GM12878 (cell line): Measurements from ENCODE around the gene ARPC1A. TPM values are rescaled to one million over a fixed set of nuclear protein-coding genes. Genes with fewer than 3 reads are reported as not detected.
"Not testable (repeated sequence)": the region's sequence is repeated elsewhere in the genome, so short reads cannot be mapped to it uniquely, and the experiment has no call there.

ENCODE experiments used
- ATAC-seq: fragments of 200-7000 bp; cut with Tn5 transposase; 3 replicates; pipeline ENCODE4 v1.9.1; 2020; ENCODE audit warnings: mild to moderate bottlenecking, moderate library complexity
- BruUV-seq: library from RNA; stranded (reverse); fragments of 400-500 nt; replicated peaks from 2 replicates; lab custom pipeline; 2021; lab: Mats Ljungman, UMichigan
- CTCF ChIA-PET: fragments of 300-600 bp; sonication (Branson Sonifier 250); formaldehyde crosslinking; extraction: SDS; loops from one replicate; lab custom pipeline; 2021; ENCODE audit warnings: inconsistent platforms; lab: Yijun Ruan, JAX
- POLR2A ChIA-PET: fragments of 350-600 bp; formaldehyde crosslinking; extraction: SDS; loops from one replicate; lab custom pipeline; 2021; ENCODE audit warnings: inconsistent platforms; lab: Charles Lee
- RAD21 ChIA-PET: fragments of 300-600 bp; sonication (Branson Sonifier 250); formaldehyde crosslinking; loops from one replicate; lab custom pipeline; 2023; ENCODE audit warnings: antibody characterized with exemption; ENCODE audit not compliant: unreplicated experiment; lab: Charles Lee
- SMC1A ChIA-PET: fragments of 300-600 bp; sonication (Branson Sonifier 250); formaldehyde crosslinking; loops from one replicate; lab custom pipeline; 2023; ENCODE audit not compliant: unreplicated experiment, uncharacterized antibody; lab: Charles Lee
- DNase-seq: peaks from one replicate; pipeline ENCODE4 v3.0.0-alpha.2; 2011; ENCODE audit warnings: low read depth, low spot score
- FAIRE-seq: peaks from 3 replicates; lab custom pipeline; 2011; peaks lifted over from hg19 to GRCh38; lab: Jason Lieb, UNC
- H2AFZ ChIP-seq: 2 replicates; pipeline ENCODE4 v1.6.0; 2011; ENCODE audit warnings: low read depth, low read length, control low read depth; ENCODE audit not compliant: control insufficient read depth
- H3K27ac ChIP-seq: 2 replicates; pipeline ENCODE4 v1.5.1; 2011; ENCODE audit warnings: control low read depth; ENCODE audit not compliant: control insufficient read depth, insufficient read depth
- H3K27me3 ChIP-seq, 2 experiments: replicated peaks in 1 of 2; 2 replicates each; pipeline versions ENCODE4 v1.6.0 to v1.6.1; 2011; ENCODE audit warnings: low read length in 1 of 2; ENCODE audit not compliant: control insufficient read depth in 2 of 2, insufficient read depth in 2 of 2
- H3K36me3 ChIP-seq, 2 experiments: 2 replicates each; pipeline ENCODE4 v1.5.1; 2011; ENCODE audit warnings: low read length in 1 of 2; ENCODE audit not compliant: control insufficient read depth in 2 of 2, insufficient read depth in 2 of 2
- H3K4me1 ChIP-seq: 2 replicates; pipeline ENCODE4 v1.6.1; 2011; ENCODE audit warnings: mild to moderate bottlenecking, low read length, moderate library complexity, mixed read lengths; ENCODE audit not compliant: control insufficient read depth, insufficient read depth
- H3K4me2 ChIP-seq: 2 replicates; pipeline ENCODE4 v1.6.0; 2011; ENCODE audit warnings: control low read depth; ENCODE audit not compliant: control insufficient read depth, insufficient read depth
- H3K4me3 ChIP-seq: fragments of 200-600 bp; sonication (generic); 2 replicates; pipeline ENCODE4 v1.5.1; 2016
- H3K79me2 ChIP-seq: 2 replicates; pipeline ENCODE4 v1.6.0; 2011; ENCODE audit warnings: low read length; ENCODE audit not compliant: control insufficient read depth, insufficient read depth
- H3K9ac ChIP-seq: 2 replicates; pipeline ENCODE4 v1.8.0; 2011; ENCODE audit warnings: low read length, control low read depth, mixed read lengths; ENCODE audit not compliant: control insufficient read depth, insufficient read depth
- H3K9me3 ChIP-seq: replicated peaks from 3 replicates; pipeline ENCODE4 v1.5.1; 2011; ENCODE audit warnings: mild to moderate bottlenecking, low read length; ENCODE audit not compliant: control insufficient read depth, insufficient read depth
- H4K20me1 ChIP-seq: 2 replicates; pipeline ENCODE4 v1.6.0; 2011; ENCODE audit not compliant: control insufficient read depth, insufficient read depth
- HDGF ChIP-seq: fragments of 450-650 bp; IDR thresholded peaks from 2 replicates; pipeline ENCODE4 v1.6.1; 2016; ENCODE audit warnings: antibody characterized with exemption
- NBN ChIP-seq: fragments of 450-650 bp; IDR thresholded peaks from 2 replicates; pipeline ENCODE4 v1.6.1; 2016
- SIN3A ChIP-seq: IDR thresholded peaks from 2 replicates; pipeline ENCODE4 v1.6.1; 2012; ENCODE audit warnings: low read depth, low read length, improper control_type of control experiment
- SMAD1 ChIP-seq: fragments of 450-650 bp; IDR thresholded peaks from 2 replicates; pipeline ENCODE4 v1.6.1; 2018; ENCODE audit warnings: mild to moderate bottlenecking, low read depth; ENCODE audit not compliant: partially characterized antibody
- SMARCA5 ChIP-seq: fragments of 450-650 bp; IDR thresholded peaks from 2 replicates; pipeline ENCODE4 v1.6.1; 2017; ENCODE audit warnings: mild to moderate bottlenecking
- SPI1 ChIP-seq: IDR thresholded peaks from 2 replicates; pipeline ENCODE4 v1.6.1; 2011; ENCODE audit warnings: low read depth, mild to moderate bottlenecking, low read length, moderate library complexity, borderline replicate concordance; ENCODE audit not compliant: insufficient read depth
- WGBS: methylation state at CpG from one replicate; pipeline ENCODE4 v1.1.6; 2016; ENCODE audit warnings: low lambda C conversion rate; ENCODE audit not compliant: insufficient replicate concordance, insufficient coverage; ENCODE audit errors: missing lambda C conversion rate; 5-methylcytosine and 5-hydroxymethylcytosine counted together
- in situ Hi-C: fragments of 300-500 bp; cut with MboI; formaldehyde crosslinking; loops from 9 replicates; pipeline ENCODE4 v1.14.3; 2018; ENCODE audit warnings: mixed read lengths
- intact Hi-C: fragments of 100-400 bp; cut with micrococcal nuclease; formaldehyde crosslinking; loops from one replicate; pipeline ENCODE4 v1.14.2; 2022; ENCODE audit not compliant: unreplicated experiment
- polyA plus RNA-seq, 11 experiments: library from polyadenylated mRNA; depleted of rRNA in 4 of 11; unstranded in 6 of 11; stranded (reverse) in 5 of 11; fragments of >200 nt; fragmentation: Nextera tagmentation in 4 of 11; fragmentation: Illumina TruSeq in 1 of 11; extraction: Ambion mirVana in 4 of 11; extraction: Trizol in 1 of 11; gene quantifications; 1 replicate in 1 of 11; 2 replicates in 10 of 11; pipeline versions ENCODE4 v1.2.1 to v1.2.3, GENCODE V29; 2011 to 2016; ENCODE audit warnings: inconsistent platforms in 2 of 11, missing spikeins in 2 of 11, low read depth in 1 of 11
- total RNA-seq, 4 experiments: library from RNA; depleted of rRNA in 3 of 4; stranded (reverse); fragments of >200 nt in 3 of 4; fragmentation: Illumina TruSeq in 1 of 4; extraction: Trizol in 1 of 4; gene quantifications; 2 replicates each; pipeline versions ENCODE4 v1.2.1 to v1.2.3, GENCODE V29; 2013 to 2021
- TF ChIP-seq, protein P1 (sequence below): fragments of 450-650 bp; IDR thresholded peaks from 2 replicates; pipeline ENCODE4 v1.6.1; 2016; ENCODE audit warnings: mild to moderate bottlenecking
- TF ChIP-seq, protein P2 (sequence below): fragments of 450-650 bp; IDR thresholded peaks from 2 replicates; pipeline ENCODE4 v1.6.1; 2016; ENCODE audit warnings: mild to moderate bottlenecking, moderate library complexity, borderline replicate concordance

ARPC1A gene
- total and polyA plus RNA-seq, 10 of the 15 experiments (the other 5 are each of a cell fraction or from before 2014, with no cell fraction given), result 42.3 to 152 (median 72.1) TPM

DNA sequence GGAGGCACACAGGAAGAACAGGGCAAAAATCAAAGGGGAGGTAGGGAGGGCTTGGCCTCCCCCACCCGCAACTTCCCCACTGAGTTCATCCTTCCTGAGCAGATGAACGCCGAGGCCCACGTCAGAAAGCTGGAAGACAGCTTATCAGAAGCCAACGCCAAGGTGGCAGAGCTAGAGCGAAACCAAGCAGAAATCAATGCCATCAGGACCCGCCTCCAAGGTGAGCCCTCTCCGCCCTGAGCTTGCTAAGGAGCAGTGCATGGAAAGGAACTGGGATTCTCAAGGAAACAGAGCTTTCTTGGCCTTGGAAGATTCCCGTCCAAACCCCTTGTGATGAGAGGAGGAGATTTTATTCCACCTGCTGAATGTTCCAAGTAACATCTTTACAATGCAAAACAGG lies 36.5 kb upstream of the ARPC1A start (continued):
- TF ChIP-seq, protein P1, sequence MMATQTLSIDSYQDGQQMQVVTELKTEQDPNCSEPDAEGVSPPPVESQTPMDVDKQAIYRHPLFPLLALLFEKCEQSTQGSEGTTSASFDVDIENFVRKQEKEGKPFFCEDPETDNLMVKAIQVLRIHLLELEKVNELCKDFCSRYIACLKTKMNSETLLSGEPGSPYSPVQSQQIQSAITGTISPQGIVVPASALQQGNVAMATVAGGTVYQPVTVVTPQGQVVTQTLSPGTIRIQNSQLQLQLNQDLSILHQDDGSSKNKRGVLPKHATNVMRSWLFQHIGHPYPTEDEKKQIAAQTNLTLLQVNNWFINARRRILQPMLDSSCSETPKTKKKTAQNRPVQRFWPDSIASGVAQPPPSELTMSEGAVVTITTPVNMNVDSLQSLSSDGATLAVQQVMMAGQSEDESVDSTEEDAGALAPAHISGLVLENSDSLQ, result no peak
- no peak for TF ChIP-seq SMARCA5
- TF ChIP-seq SMAD1, result no peak
- no peak for TF ChIP-seq SIN3A
- no peak for TF ChIP-seq NBN
- no peak for TF ChIP-seq HDGF
- TF ChIP-seq, protein P2, sequence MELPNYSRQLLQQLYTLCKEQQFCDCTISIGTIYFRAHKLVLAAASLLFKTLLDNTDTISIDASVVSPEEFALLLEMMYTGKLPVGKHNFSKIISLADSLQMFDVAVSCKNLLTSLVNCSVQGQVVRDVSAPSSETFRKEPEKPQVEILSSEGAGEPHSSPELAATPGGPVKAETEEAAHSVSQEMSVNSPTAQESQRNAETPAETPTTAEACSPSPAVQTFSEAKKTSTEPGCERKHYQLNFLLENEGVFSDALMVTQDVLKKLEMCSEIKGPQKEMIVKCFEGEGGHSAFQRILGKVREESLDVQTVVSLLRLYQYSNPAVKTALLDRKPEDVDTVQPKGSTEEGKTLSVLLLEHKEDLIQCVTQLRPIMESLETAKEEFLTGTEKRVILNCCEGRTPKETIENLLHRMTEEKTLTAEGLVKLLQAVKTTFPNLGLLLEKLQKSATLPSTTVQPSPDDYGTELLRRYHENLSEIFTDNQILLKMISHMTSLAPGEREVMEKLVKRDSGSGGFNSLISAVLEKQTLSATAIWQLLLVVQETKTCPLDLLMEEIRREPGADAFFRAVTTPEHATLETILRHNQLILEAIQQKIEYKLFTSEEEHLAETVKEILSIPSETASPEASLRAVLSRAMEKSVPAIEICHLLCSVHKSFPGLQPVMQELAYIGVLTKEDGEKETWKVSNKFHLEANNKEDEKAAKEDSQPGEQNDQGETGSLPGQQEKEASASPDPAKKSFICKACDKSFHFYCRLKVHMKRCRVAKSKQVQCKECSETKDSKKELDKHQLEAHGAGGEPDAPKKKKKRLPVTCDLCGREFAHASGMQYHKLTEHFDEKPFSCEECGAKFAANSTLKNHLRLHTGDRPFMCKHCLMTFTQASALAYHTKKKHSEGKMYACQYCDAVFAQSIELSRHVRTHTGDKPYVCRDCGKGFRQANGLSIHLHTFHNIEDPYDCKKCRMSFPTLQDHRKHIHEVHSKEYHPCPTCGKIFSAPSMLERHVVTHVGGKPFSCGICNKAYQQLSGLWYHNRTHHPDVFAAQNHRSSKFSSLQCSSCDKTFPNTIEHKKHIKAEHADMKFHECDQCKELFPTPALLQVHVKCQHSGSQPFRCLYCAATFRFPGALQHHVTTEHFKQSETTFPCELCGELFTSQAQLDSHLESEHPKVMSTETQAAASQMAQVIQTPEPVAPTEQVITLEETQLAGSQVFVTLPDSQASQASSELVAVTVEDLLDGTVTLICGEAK, result no peak
- TF ChIP-seq SPI1, result no peak

DNA sequence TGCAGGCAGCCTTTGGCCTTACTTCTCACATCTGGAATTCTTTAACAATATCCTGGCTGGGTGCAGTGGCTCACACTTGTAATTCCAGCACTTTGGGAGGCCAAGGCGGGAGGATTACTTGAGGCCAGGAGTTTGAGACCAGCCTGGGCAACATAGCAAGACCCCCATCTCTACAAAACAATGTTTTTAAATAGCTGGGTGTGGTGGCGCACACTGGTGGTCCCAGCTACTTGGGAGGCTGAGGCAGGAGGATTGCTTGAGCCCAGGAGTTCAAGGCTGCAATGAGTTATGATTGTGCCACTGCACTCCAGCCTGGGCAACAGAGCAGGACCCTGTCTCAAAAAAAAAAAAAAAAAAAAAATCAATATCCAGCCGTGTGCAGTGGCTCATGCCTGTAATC lies 35.5 kb upstream of the ARPC1A start:
- H3K36me3 ChIP-seq, CTCF ChIA-PET, BruUV-seq, H2AFZ ChIP-seq, H3K4me3 ChIP-seq, FAIRE-seq, H3K27ac ChIP-seq, H3K27me3 ChIP-seq, intact Hi-C loops, H3K79me2 ChIP-seq, in situ Hi-C loops, H4K20me1 ChIP-seq, H3K9me3 ChIP-seq, H3K4me2 ChIP-seq, ATAC-seq, H3K4me1 ChIP-seq, DNase-seq, RAD21 ChIA-PET, H3K9ac ChIP-seq: not testable (repeated sequence)
- SMC1A ChIA-PET, result interaction anchor here (0.6 kb wide), 1 partner anchor 341 kb away, joined by 3 read pairs; no protein-coding TSS in a partner anchor
- WGBS, result 53% methylated on average over 3 of the region's 3 CpGs
- POLR2A ChIA-PET, result interaction anchor here (0.7 kb wide), 1 partner anchor 899 kb away, joined by 5 read pairs; no protein-coding TSS in a partner anchor
